Breast epithelium (tissue), 3 donors: ENCODE data around the gene TCHP.

ENCODE experiments used
- CTCF ChIP-seq, 3 donors: fragments of 450-650 bp; IDR thresholded peaks; one replicate each; pipeline ENCODE4 v1.5.1; 2016 to 2017; ENCODE audit warnings: antibody characterized with exemption in 3 of 3, mild to moderate bottlenecking in 3 of 3, moderate library complexity in 3 of 3
- POLR2A ChIP-seq: fragments of 450-650 bp; IDR thresholded peaks from one replicate; pipeline ENCODE4 v1.6.1; 2016; ENCODE audit warnings: antibody characterized with exemption, mild to moderate bottlenecking, moderate library complexity
- POLR2AphosphoS5 ChIP-seq, 3 donors: sonication (generic); formaldehyde crosslinking; IDR thresholded peaks; one replicate each; pipeline ENCODE4 v1.6.1; 2017; ENCODE audit warnings: antibody characterized with exemption in 3 of 3

GRCh38 chr12:109919456-109919855, 19.4 kb downstream of the TCHP start:
- TF ChIP-seq CTCF (IDR thresholded peaks at IDR 0.05) (no peak), POLR2A (no peak), POLR2AphosphoS5 (IDR thresholded peaks at IDR 0.05) (no peak)
